ENCODE data around the gene RPS5.
A peak's percentile ranks its signal among the peaks of the same experiment; 100 is the strongest.
"Not testable (repeated sequence)": the region's sequence is repeated elsewhere in the genome, so short reads cannot be mapped to it uniquely, and the experiment has no call there.

The RPS5 gene

GRCh38 chr19:58440556-58440955 lies 53.5 kb downstream of the RPS5 start:
- Mint-ChIP-seq H3K27ac (peak overlapping the region; percentile 97), H3K27me3 (ENCODE audit: low read depth) (no peaks in the 10 kb centered on the region), H3K4me1 (ENCODE audit: low read depth) (peaks cover 17% of the 10 kb centered on the region), H3K9me3 (peaks cover 59% of the 10 kb centered on the region), H3K4me3 (peak overlapping the region; percentile 96), H3K36me3 (ENCODE audit: low read depth) (peaks cover 40% of the 10 kb centered on the region)

DNA sequence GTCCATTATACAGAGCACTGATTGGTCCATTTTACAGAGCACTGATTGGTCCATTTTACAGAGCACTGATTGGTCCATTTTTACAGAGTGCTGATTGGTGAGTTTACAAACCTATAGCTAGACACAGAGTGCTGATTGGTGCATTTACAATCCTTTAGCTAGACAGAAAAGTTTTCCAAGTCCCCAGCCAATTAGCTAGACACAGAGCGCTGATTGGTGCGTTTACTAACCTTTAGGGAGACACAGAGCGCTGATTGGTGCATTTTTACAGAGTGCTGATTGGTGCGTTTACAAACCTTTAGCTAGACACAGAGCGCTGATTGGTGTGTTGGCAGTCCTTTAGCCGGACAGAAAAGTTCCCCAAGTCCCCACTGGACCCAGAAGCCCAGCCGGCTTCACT lies 55.9 kb downstream of the RPS5 start:
- Mint-ChIP-seq H3K4me1 (ENCODE audit: low read depth) (peaks cover 17% of the 10 kb centered on the region), H3K9me3 (peaks cover 40% of the 10 kb centered on the region), H3K36me3 (ENCODE audit: low read depth) (peaks cover 18% of the 10 kb centered on the region)
- H3K27me3 Mint-ChIP-seq (ENCODE audit: low read depth); H3K4me3 Mint-ChIP-seq; H3K27ac Mint-ChIP-seq: not testable (repeated sequence)

Measured in T-helper 1 cell treated with Interleukin-12 subunit alpha and Interleukin-12 subunit beta and Interleukin-4 antibody, amounts not matched to agents 30 μg/mL and 1 μg/mL, for 36 hours (primary cell).